A549 (cell line): ENCODE measurements around the gene FAM219A. TPM values are rescaled to one million over a fixed set of nuclear protein-coding genes. Genes with fewer than 3 reads are reported as not detected.
"Not testable (repeated sequence)": the region's sequence is repeated elsewhere in the genome, so short reads cannot be mapped to it uniquely, and the experiment has no call there.

Experiments used
- ATAC-seq, 2 experiments: fragments of 200-7000 bp in 1 of 2; fragments of >200 bp in 1 of 2; cut with Nextera tagmentation in 1 of 2; cut with Tn5 transposase in 1 of 2; 3 replicates each; pipeline versions ENCODE4 v1.8.0 to v1.9.1; 2018 to 2020; ENCODE audit warnings: mild to moderate bottlenecking in 1 of 2, moderate library complexity in 1 of 2
- CTCF ChIA-PET: fragments of 300-600 bp; sonication (Branson Sonifier 250); formaldehyde crosslinking; extraction: SDS; loops from one replicate; lab custom pipeline; 2021; ENCODE audit warnings: antibody characterized with exemption, inconsistent platforms; lab: Yijun Ruan, JAX
- POLR2A ChIA-PET: fragments of 350-600 bp; formaldehyde crosslinking; extraction: SDS; loops from one replicate; lab custom pipeline; 2021; ENCODE audit warnings: antibody characterized with exemption, inconsistent platforms; lab: Yijun Ruan, JAX
- DNase-seq, 2 experiments: peaks; one replicate each; pipeline versions ENCODE4 v3.0.0 to v3.0.0-alpha.2; 2011 to 2016; ENCODE audit warnings: low read depth in 1 of 2, low spot score in 1 of 2
- FAIRE-seq: peaks from 2 replicates; lab custom pipeline; 2011; peaks lifted over from hg19 to GRCh38; lab: Jason Lieb, UNC
- H3K27ac ChIP-seq, 2 experiments: fragments of >200 bp; sonication (Bioruptor Twin); formaldehyde crosslinking; 3 replicates each; pipeline ENCODE4 v1.5.1; 2016 to 2017
- H3K4me1 ChIP-seq: fragments of >200 bp; sonication (Bioruptor Twin); formaldehyde crosslinking; 3 replicates; pipeline ENCODE4 v1.6.1; 2016
- H3K4me2 ChIP-seq: fragments of >200 bp; sonication (Bioruptor Twin); formaldehyde crosslinking; 3 replicates; pipeline ENCODE4 v1.6.1; 2016
- H3K4me3 ChIP-seq: fragments of >200 bp; sonication (Bioruptor Twin); formaldehyde crosslinking; 3 replicates; pipeline ENCODE4 v1.5.1; 2016
- H3K9me3 ChIP-seq: fragments of >200 bp; sonication (Bioruptor Twin); formaldehyde crosslinking; 3 replicates; pipeline ENCODE4 v1.6.1; 2016
- ATOH8 ChIP-seq: fragments of 250-450 bp; sonication (Bioruptor Pico); IDR thresholded peaks from 2 replicates; pipeline ENCODE4 v1.5.0; 2020; ENCODE audit warnings: low read depth, mild to moderate bottlenecking, moderate library complexity
- CBX2 ChIP-seq: fragments of 200-600 bp; sonication (generic); IDR thresholded peaks from 2 replicates; pipeline ENCODE4 v1.6.1; 2016; ENCODE audit warnings: low read depth, mild to moderate bottlenecking, borderline replicate concordance
- CHD4 ChIP-seq: fragments of 200-600 bp; sonication (generic); IDR thresholded peaks from 2 replicates; pipeline ENCODE4 v1.6.1; 2016; ENCODE audit warnings: antibody characterized with exemption, mild to moderate bottlenecking, borderline replicate concordance
- EHF ChIP-seq: fragments of 250-450 bp; sonication (Bioruptor Pico); IDR thresholded peaks from 2 replicates; pipeline ENCODE4 v1.5.0; 2020; ENCODE audit warnings: mild to moderate bottlenecking
- ELK1 ChIP-seq: fragments of 150-350 bp; IDR thresholded peaks from 2 replicates; pipeline ENCODE4 v1.6.1; 2014; ENCODE audit warnings: low read depth, mild to moderate bottlenecking, low read length
- EP300 ChIP-seq, 2 experiments: fragments of >200 bp; sonication (Bioruptor Twin); formaldehyde crosslinking; IDR thresholded peaks; 2 replicates in 1 of 2; 3 replicates in 1 of 2; pipeline ENCODE4 v1.6.1; 2016 to 2017
- ESRRA ChIP-seq: fragments of 150-350 bp; IDR thresholded peaks from 2 replicates; pipeline ENCODE4 v1.6.1; 2014; ENCODE audit warnings: mild to moderate bottlenecking, low read length, borderline replicate concordance
- FOXS1 ChIP-seq: fragments of 250-450 bp; sonication (Bioruptor Pico); IDR thresholded peaks from 2 replicates; pipeline ENCODE4 v1.5.0; 2020; ENCODE audit warnings: mild to moderate bottlenecking, moderate library complexity
- HEYL ChIP-seq: fragments of 250-450 bp; sonication (Bioruptor Pico); IDR thresholded peaks from 2 replicates; pipeline ENCODE4 v1.8.0; 2021; ENCODE audit warnings: mild to moderate bottlenecking, moderate library complexity
- HMGXB4 ChIP-seq: fragments of 250-450 bp; sonication (Bioruptor Pico); IDR thresholded peaks from 2 replicates; pipeline ENCODE4 v1.5.0; 2021; ENCODE audit warnings: mild to moderate bottlenecking, moderate library complexity, borderline replicate concordance
- HOXA7 ChIP-seq: fragments of 250-450 bp; sonication (Bioruptor Pico); IDR thresholded peaks from 2 replicates; pipeline ENCODE4 v1.5.0; 2020; ENCODE audit warnings: mild to moderate bottlenecking, moderate library complexity
- HOXB13 ChIP-seq: fragments of 250-450 bp; sonication (Bioruptor Pico); IDR thresholded peaks from 2 replicates; pipeline ENCODE4 v1.5.0; 2020; ENCODE audit warnings: low read depth, mild to moderate bottlenecking, moderate library complexity
- KDM5A ChIP-seq: fragments of 200-600 bp; sonication (generic); IDR thresholded peaks from 2 replicates; pipeline ENCODE4 v1.6.1; 2016; ENCODE audit warnings: antibody characterized with exemption, mild to moderate bottlenecking
- NR3C1 ChIP-seq: fragments of >200 bp; sonication (Bioruptor Twin); formaldehyde crosslinking; IDR thresholded peaks from 3 replicates; pipeline ENCODE4 v1.6.1; 2017
- RCOR1 ChIP-seq: fragments of 150-350 bp; IDR thresholded peaks from 2 replicates; pipeline ENCODE4 v1.6.1; 2014; ENCODE audit warnings: antibody characterized with exemption, low read length, low read depth
- REST ChIP-seq: fragments of 200-600 bp; sonication (generic); IDR thresholded peaks from 2 replicates; pipeline ENCODE4 v1.6.1; 2016; ENCODE audit warnings: antibody characterized with exemption, mild to moderate bottlenecking, moderate library complexity
- TP53 ChIP-seq: fragments of 250-450 bp; sonication (Bioruptor Pico); IDR thresholded peaks from 2 replicates; pipeline ENCODE4 v1.5.0; 2021; ENCODE audit warnings: mild to moderate bottlenecking, moderate library complexity
- WGBS: methylation state at CpG from one replicate; pipeline ENCODE4 v1.1.6; 2017; ENCODE audit errors: missing lambda C conversion rate; 5-methylcytosine and 5-hydroxymethylcytosine counted together
- polyA plus RNA-seq, 4 experiments: library from polyadenylated mRNA; depleted of rRNA in 3 of 4; stranded (reverse); fragments of >200 nt; fragmentation: RNase III in 1 of 4; extraction: RNeasy Plus Mini Kit Qiagen cat#74134 plus additional on column Dnase treatment in 1 of 4; gene quantifications; 2 replicates in 3 of 4; 3 replicates in 1 of 4; pipeline ENCODE4 v1.2.3, GENCODE V29; 2011 to 2017

Gene FAM219A
- polyA plus RNA-seq, 2 of the 4 experiments (the other 2 are of a cell fraction) = 8.1 to 15.3 TPM

- TF ChIP-seq HOXA7 (CRISPR knock-in tag) = no peak
These were observed 95.7 kb downstream of the FAM219A start (continued) for GRCh38 chr9:34362614-34363214.

- CTCF ChIA-PET = interaction anchor here (1.6 to 23.6 kb wide), 2 partner anchors 21 to 23 kb away, joined by 4 to 417 read pairs; partner anchors contain the start of gene MYORG
- WGBS = 55% methylated on average over 1 of the region's 1 CpG
- H3K4me2 ChIP-seq, H3K27ac ChIP-seq, ATAC-seq, FAIRE-seq, H3K4me1 ChIP-seq, DNase-seq, H3K4me3 ChIP-seq, POLR2A ChIA-PET: not testable (repeated sequence)
- peaks cover 11% of the 10 kb centered on the region; the same call in 2 of the 3 replicates for H3K9me3 ChIP-seq
These were observed 105.4 kb downstream of the FAM219A start for GRCh38 chr9:34352957-34353356.

GRCh38 chr9:34352122-34352652, 106.2 kb downstream of the FAM219A start:
- H3K4me1 ChIP-seq, H3K4me3 ChIP-seq, ATAC-seq, H3K27ac ChIP-seq, DNase-seq, POLR2A ChIA-PET, H3K4me2 ChIP-seq, FAIRE-seq: not testable (repeated sequence)
- CTCF ChIA-PET = interaction anchor here (23.6 kb wide), 1 partner anchor 24 kb away, joined by 417 read pairs; the partner anchor contains the start of gene MYORG
- H3K9me3 ChIP-seq = peaks cover 11% of the 10 kb centered on the region; the same call in 2 of the 3 replicates
- WGBS = 90% methylated on average over 6 of the region's 7 CpGs

- no peak overlapping the region for H3K4me3 ChIP-seq
- POLR2A ChIA-PET = no interaction called here
- FAIRE-seq = no peak
- H3K9me3 ChIP-seq = no peaks in the 10 kb centered on the region
- no peak for DNase-seq
- WGBS = 87% methylated on average over 3 of the region's 3 CpGs
- H3K4me1 ChIP-seq = no peaks in the 10 kb centered on the region
- no peak for ATAC-seq
- H3K27ac ChIP-seq = no peak overlapping the region
- CTCF ChIA-PET = interaction anchor here (1.5 to 23.6 kb wide), 3 partner anchors 11 to 26 kb away, joined by 7 to 417 read pairs (median 11); partner anchors contain the start of gene MYORG
- no peak overlapping the region for H3K4me2 ChIP-seq
- TF ChIP-seq HMGXB4 (no peak), KDM5A (no peak), NR3C1 (no peak), TP53 (no peak), ATOH8 (CRISPR knock-in tag) (no peak), HOXB13 (CRISPR knock-in tag) (no peak), REST (no peak), HEYL (no peak), EHF (CRISPR knock-in tag) (no peak), ESRRA (no peak), ELK1 (no peak), EP300 (IDR thresholded peaks at IDR 0.05) (no peak), RCOR1 (no peak), FOXS1 (CRISPR knock-in tag) (no peak), CBX2 (no peak), CHD4 (no peak)
These were observed 109.0 kb downstream of the FAM219A start for GRCh38 chr9:34349324-34349723.
